Measurements from ENCODE around the gene OTUD3. TPM values are rescaled to one million over a fixed set of nuclear protein-coding genes. Genes with fewer than 3 reads are reported as not detected.
"Not testable (repeated sequence)": the region's sequence is repeated elsewhere in the genome, so short reads cannot be mapped to it uniquely, and the experiment has no call there.

OTUD3 gene
- total RNA-seq, 4 donors from 2014 or later, result 1.9 to 5.0 (median 3.2) TPM

GRCh38 chr1:19923953-19924346, 41.8 kb downstream of the OTUD3 start:
- H3K27ac ChIP-seq, result no peak overlapping the region
- no peak overlapping the region for H3K4me3 ChIP-seq
- peaks cover 0 to 18% (median 0%) of the 10 kb centered on the region in 4 donors for H3K27me3 ChIP-seq
- H3K36me3 ChIP-seq, result no peaks in the 10 kb centered on the region
- no peak for TF ChIP-seq POLR2A (IDR thresholded peaks at IDR 0.05)
- TF ChIP-seq CTCF (IDR thresholded peaks at IDR 0.05), result no peak
- WGBS, 2 donors, result 87% methylated on average over 8 of the region's 13 CpGs; no CpG with 5 or more reads in 1 of the 2 donors
- H3K4me1 ChIP-seq, result peaks cover 0 to 9% (median 0%) of the 10 kb centered on the region in 3 donors
- no peaks in the 10 kb centered on the region for H3K9me3 ChIP-seq
- intact Hi-C loops (cut with DNase I), result no loop called here
- no peak for DNase-seq

DNA sequence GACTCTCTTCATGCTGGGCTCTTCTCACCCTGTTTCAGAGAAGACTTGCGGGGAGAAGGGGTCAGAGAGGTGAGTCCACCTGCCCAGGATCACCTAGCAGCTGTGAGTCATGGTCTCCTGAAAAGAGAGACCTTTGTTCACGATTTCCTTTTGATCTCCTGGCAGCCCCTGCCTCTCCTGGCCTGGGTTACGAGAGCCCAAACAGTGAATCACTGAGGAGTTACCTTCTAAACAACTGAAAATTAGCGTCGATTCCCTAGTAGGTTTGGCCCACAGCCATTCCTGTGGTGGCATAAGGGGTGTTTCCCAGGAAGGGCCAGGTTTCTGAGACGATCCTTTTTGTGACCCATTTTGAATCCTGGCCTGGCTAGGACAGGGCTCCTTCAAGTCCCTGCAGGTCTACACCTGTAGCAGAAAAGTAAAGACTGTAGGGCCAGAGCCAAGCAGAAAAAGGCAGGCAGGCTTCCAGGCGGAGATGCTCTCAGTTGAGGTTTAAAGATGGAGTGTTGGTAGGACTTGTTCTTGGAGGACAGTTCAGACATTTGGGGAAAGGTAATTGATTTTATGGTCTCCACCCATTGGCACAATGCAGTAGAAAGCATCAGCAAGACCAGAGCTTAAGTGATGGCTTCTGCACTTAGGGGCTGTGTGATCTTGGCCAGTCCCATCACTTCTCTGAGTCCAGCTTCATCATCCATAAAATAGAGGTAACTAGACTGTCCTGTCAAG, 43.3 kb downstream of the OTUD3 start:
- H3K9me3 ChIP-seq, result peaks cover 0 to 1% (median 0%) of the 10 kb centered on the region in 3 donors
- H3K36me3 ChIP-seq, result no peaks in the 10 kb centered on the region
- TF ChIP-seq POLR2A (IDR thresholded peaks at IDR 0.05) (no peak), CTCF (IDR thresholded peaks at IDR 0.05) (no peak)
- DNase-seq, result no peak
- H3K27me3 ChIP-seq, result peaks cover 0 to 18% (median 0%) of the 10 kb centered on the region in 4 donors
- H3K27ac ChIP-seq, result no peak overlapping the region
- WGBS, 2 donors, result 35 to 50% methylated on average over 5 to 6 of the region's 7 CpGs
- H3K4me1 ChIP-seq, result peaks cover 0 to 9% (median 0%) of the 10 kb centered on the region in 3 donors
- intact Hi-C loops (cut with DNase I), result no loop called here
- no peak overlapping the region for H3K4me3 ChIP-seq

- WGBS, 2 donors, result 65 to 76% methylated on average over 6 to 8 of the region's 8 CpGs
- DNase-seq, result no peak
- H3K27ac ChIP-seq, result no peak overlapping the region
- intact Hi-C loops (cut with DNase I), result no loop called here
- no peaks in the 10 kb centered on the region for H3K36me3 ChIP-seq
- H3K27me3 ChIP-seq, result peaks cover 0 to 18% (median 0%) of the 10 kb centered on the region in 4 donors
- no peak overlapping the region for H3K4me3 ChIP-seq
- peaks cover 0 to 9% (median 0%) of the 10 kb centered on the region in 3 donors for H3K4me1 ChIP-seq
- peaks cover 0 to 11% (median 5%) of the 10 kb centered on the region in 3 donors for H3K9me3 ChIP-seq
- no peak for TF ChIP-seq POLR2A (IDR thresholded peaks at IDR 0.05)
- TF ChIP-seq CTCF (IDR thresholded peaks at IDR 0.05), result no peak
These were observed 44.3 kb downstream of the OTUD3 start for GRCh38 chr1:19926296-19927129.

DNA sequence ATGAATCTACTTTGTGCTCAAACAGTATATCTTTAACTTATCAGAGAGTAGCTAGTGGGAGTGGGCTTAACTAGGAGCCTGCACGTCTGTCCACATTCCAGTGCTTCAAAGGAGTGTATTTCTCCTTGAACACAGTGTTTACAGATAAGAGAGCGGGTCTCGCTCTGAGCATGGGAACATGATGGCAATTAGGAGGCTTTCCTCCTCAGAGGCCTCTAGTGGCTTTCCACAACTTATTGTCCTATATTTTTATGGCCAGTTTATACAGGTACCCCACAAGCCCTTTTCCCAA, 44.9 kb downstream of the OTUD3 start:
- H3K36me3 ChIP-seq; H3K4me1 ChIP-seq; H3K4me3 ChIP-seq; DNase-seq; intact Hi-C loops (cut with DNase I); H3K27ac ChIP-seq: not testable (repeated sequence)
- Histone ChIP-seq H3K9me3 (peaks cover 0 to 17% (median 9%) of the 10 kb centered on the region in 3 donors), H3K27me3 (peaks cover 0 to 18% (median 0%) of the 10 kb centered on the region in 4 donors)
- WGBS, 2 donors, result 67 to 69% methylated on average over 3 of the region's 3 CpGs

DNA sequence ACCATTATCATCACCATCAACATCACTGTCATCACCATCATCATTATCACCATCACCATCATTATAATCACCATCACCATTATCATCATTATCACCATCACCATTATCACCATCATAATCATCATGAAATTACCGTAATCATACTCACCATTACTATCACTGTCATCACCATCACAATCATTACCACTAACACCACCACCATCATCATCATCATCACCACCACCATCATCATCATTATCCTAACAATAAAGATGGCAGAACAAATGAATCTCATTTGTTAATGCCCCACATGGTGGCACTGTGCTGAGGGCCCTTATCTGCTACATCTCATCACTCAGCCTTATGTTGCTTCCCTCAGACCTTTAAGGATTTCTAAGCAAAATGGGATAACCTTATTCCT, 50.7 kb downstream of the OTUD3 start:
- H3K27ac ChIP-seq, result no peak overlapping the region
- TF ChIP-seq CTCF (IDR thresholded peaks at IDR 0.05), result no peak
- no peak for TF ChIP-seq POLR2A (IDR thresholded peaks at IDR 0.05)
- H3K27me3 ChIP-seq, result no peaks in the 10 kb centered on the region
- H3K9me3 ChIP-seq, result peaks cover 0 to 23% (median 14%) of the 10 kb centered on the region in 3 donors
- 0 to 50% methylated on average over 1 of the region's 1 CpG for WGBS, 2 donors
- H3K4me3 ChIP-seq, result no peak overlapping the region
- no peaks in the 10 kb centered on the region for H3K36me3 ChIP-seq
- intact Hi-C loops (cut with DNase I), result no loop called here
- DNase-seq, result no peak
- no peaks in the 10 kb centered on the region for H3K4me1 ChIP-seq

All from esophagus squamous epithelium (tissue), 5 donors.